Testis (tissue), 3 donors: Measurements from ENCODE around the gene ADD1. TPM values are rescaled to one million over a fixed set of nuclear protein-coding genes. Genes with fewer than 3 reads are reported as not detected.

ENCODE experiments used
- DNase-seq: peaks from one replicate; pipeline ENCODE4 v3.0.0-alpha.2; 2019
- H3K27ac ChIP-seq, 2 donors: fragments of 200-600 bp; sonication (generic); one replicate each; pipeline ENCODE4 v1.5.1; 2019
- H3K27me3 ChIP-seq: fragments of 200-600 bp; sonication (generic); one replicate; pipeline ENCODE4 v1.5.1; 2019
- H3K36me3 ChIP-seq: fragments of 200-600 bp; sonication (generic); one replicate; pipeline ENCODE4 v1.5.1; 2017; ENCODE audit warnings: low read depth; ENCODE audit errors: missing control alignments
- H3K4me1 ChIP-seq: fragments of 200-600 bp; sonication (generic); one replicate; pipeline ENCODE4 v1.5.1; 2019
- H3K4me3 ChIP-seq, 2 donors: fragments of 200-600 bp; sonication (generic); one replicate each; pipeline ENCODE4 v1.5.1; 2017 to 2019
- H3K9me3 ChIP-seq: fragments of 200-600 bp; sonication (generic); one replicate; pipeline ENCODE4 v1.5.1; 2017
- CTCF ChIP-seq, 3 experiments: fragments of 450-650 bp in 2 of 3; fragments of 200-600 bp in 1 of 3; sonication (generic) in 1 of 3; IDR thresholded peaks; one replicate each; pipeline ENCODE4 v1.5.1; 2016 to 2019; ENCODE audit warnings: antibody characterized with exemption in 3 of 3, mild to moderate bottlenecking in 2 of 3, moderate library complexity in 1 of 3
- POLR2A ChIP-seq: fragments of 450-650 bp; IDR thresholded peaks from one replicate; pipeline ENCODE4 v1.6.1; 2017; ENCODE audit warnings: antibody characterized with exemption, mild to moderate bottlenecking, moderate library complexity
- WGBS, 2 donors: methylation state at CpG; one replicate each; pipeline ENCODE4 v1.1.5; 2018; 5-methylcytosine and 5-hydroxymethylcytosine counted together
- intact Hi-C: fragments of 100-400 bp; cut with DNase I; formaldehyde crosslinking; loops from one replicate; pipeline ENCODE4 v1.15.1; 2023; ENCODE audit warnings: low total_unique reads
- polyA plus RNA-seq: library from polyadenylated mRNA; stranded (reverse); fragments of 350-450 nt; fragmentation: Illumina TruSeq; extraction: RNeasy Lipid Tissue Mini Kit (QIAGEN cat#74804); gene quantifications from one replicate; pipeline ENCODE4 v1.2.3, GENCODE V29; 2014; ENCODE audit warnings: low read depth, low replicate concordance; ENCODE audit not compliant: insufficient read depth
- total RNA-seq, 2 donors: library from RNA; depleted of rRNA; stranded (reverse); fragments of >200 nt; gene quantifications; one replicate each; pipeline ENCODE4 v1.2.3, GENCODE V29; 2016

ADD1 gene
- total and polyA plus RNA-seq, 3 donors from 2014 or later: 233 to 355 (median 318) TPM

DNA sequence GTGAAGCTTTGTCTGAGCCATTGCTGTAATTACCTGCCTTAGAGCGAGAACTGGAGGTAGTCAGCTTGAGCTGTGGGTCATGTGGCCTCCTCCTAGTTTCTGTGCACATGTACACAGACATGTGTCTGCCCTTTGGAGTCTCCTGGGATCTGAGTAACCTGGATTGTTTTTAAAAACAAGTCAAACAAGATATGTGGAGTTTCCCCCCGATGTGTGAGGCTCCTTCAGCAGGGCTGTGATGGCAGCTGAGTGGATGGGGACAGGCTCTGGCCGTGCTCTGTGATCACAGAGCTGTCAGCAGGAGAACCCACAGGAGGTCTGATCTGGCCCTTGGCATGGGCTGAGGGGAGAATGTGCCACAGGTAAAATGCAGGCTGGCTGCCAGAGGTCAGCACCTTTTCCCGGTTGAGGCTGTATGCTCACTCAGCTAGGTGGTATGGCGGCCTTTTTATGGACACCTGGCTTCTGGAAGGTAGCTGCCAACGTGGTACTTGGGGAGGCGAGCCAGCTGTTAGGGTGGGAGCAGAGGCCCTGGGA lies 81.2 kb downstream of the ADD1 start:
- H3K4me1 ChIP-seq: no peaks in the 10 kb centered on the region
- TF ChIP-seq CTCF (IDR thresholded peaks at IDR 0.05): no peak
- no peak for TF ChIP-seq POLR2A
- H3K9me3 ChIP-seq: no peaks in the 10 kb centered on the region
- DNase-seq: no peak
- 86 to 93% methylated on average over 7 of the region's 7 CpGs for WGBS, 2 donors
- no peaks in the 10 kb centered on the region for H3K27me3 ChIP-seq
- H3K36me3 ChIP-seq: no peaks in the 10 kb centered on the region
- intact Hi-C loops: no loop called here
- H3K27ac ChIP-seq: no peak overlapping the region
- H3K4me3 ChIP-seq: no peak overlapping the region

DNA sequence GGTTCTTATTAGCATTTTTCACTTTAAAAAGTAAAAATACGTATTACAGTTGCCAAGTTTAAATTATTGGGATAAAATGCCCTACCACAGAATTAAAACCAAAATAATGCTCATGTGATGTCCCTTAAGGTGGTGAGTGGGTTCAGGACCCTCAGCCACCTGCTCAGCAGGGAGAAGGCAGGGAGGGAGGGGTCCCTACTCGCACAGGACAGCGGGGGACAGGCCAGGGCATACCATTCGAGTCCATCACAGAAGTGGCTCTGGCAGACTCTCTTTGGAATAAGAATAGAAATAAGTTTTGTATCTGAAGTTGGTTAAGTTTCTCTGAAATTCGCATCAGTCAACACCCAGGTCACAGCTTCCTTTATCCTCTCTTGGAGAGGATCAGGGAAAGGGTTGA lies 81.9 kb downstream of the ADD1 start:
- no peaks in the 10 kb centered on the region for H3K27me3 ChIP-seq
- H3K27ac ChIP-seq: no peak overlapping the region
- no peak for DNase-seq
- no peaks in the 10 kb centered on the region for H3K9me3 ChIP-seq
- H3K4me3 ChIP-seq: no peak overlapping the region
- no peaks in the 10 kb centered on the region for H3K36me3 ChIP-seq
- TF ChIP-seq CTCF (IDR thresholded peaks at IDR 0.05) (no peak), POLR2A (no peak)
- intact Hi-C loops: no loop called here
- WGBS, 2 donors: 92 to 94% methylated on average over 5 of the region's 5 CpGs
- no peaks in the 10 kb centered on the region for H3K4me1 ChIP-seq

DNA sequence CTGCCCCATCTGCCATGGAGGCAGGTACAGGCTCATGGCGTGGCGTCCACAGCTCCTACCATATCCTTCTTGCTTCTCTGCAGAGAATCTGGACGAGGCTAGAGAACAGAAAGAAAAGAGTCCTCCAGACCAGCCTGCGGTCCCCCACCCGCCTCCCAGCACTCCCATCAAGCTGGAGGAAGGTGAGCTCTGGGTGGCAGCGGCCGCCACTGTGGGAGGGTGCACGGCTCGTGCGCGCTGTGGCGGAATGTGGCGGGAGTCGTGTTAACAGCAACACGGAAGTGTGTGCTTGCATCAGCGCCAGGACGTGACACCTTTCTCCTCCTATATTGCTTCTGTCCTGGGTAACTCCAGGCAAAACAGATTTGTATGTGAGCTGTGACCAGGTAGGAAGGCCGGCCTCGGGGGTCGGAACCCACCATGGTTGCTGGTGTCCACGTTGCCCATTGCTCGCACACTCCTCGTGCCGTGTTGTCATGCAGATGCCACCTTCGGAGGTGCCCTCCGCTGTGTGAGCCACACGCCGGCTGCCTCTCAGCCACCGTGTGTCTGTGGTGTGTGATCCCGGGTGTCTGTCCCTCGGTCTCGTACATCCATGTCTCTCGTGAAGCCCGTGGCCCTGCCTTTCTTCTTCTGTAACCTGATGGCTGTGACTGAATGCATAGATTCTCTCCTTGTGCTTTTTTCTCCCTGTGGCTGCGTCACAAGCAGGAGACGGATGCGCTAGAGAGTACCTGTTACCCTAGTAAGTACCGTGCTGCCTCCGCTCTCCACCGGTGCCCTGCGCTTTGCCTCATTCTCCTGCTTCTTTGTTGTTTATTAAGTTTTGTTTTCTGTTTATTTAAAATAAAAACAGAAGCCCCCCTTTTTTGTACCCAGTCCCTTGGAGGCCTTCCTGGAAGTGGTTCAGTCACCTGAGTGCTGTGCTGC lies 82.6 kb downstream of the ADD1 start:
- WGBS, 2 donors: 92 to 93% methylated on average over 39 to 41 of the region's 41 CpGs
- intact Hi-C loops: no loop called here
- Histone ChIP-seq H3K27me3 (no peaks in the 10 kb centered on the region), H3K9me3 (no peaks in the 10 kb centered on the region), H3K4me3 (no peak overlapping the region), H3K27ac (no peak overlapping the region), H3K4me1 (no peaks in the 10 kb centered on the region), H3K36me3 (no peaks in the 10 kb centered on the region)
- DNase-seq: no peak
- TF ChIP-seq CTCF (IDR thresholded peaks at IDR 0.05) (no peak), POLR2A (no peak)

- no peaks in the 10 kb centered on the region for H3K4me1 ChIP-seq
- no peak overlapping the region for H3K4me3 ChIP-seq
- no peaks in the 10 kb centered on the region for H3K36me3 ChIP-seq
- no peaks in the 10 kb centered on the region for H3K27me3 ChIP-seq
- no peak for TF ChIP-seq CTCF (IDR thresholded peaks at IDR 0.05)
- no peak for TF ChIP-seq POLR2A
- intact Hi-C loops: no loop called here
- WGBS, 2 donors: 95% methylated on average over 8 to 16 of the region's 18 CpGs
- H3K27ac ChIP-seq: no peak overlapping the region
- H3K9me3 ChIP-seq: no peaks in the 10 kb centered on the region
- DNase-seq: no peak
These were observed 83.5 kb downstream of the ADD1 start for GRCh38 chr4:2927016-2927695.
